ENCODE data around the gene UBE2E1.
A peak's percentile ranks its signal among the peaks of the same experiment; 100 is the strongest.

UBE2E1 gene

GRCh38 chr3:23795096-23795495 lies 10.7 kb upstream of the UBE2E1 start:
- no peak for DNase-seq (ENCODE audit: low spot score)

GRCh38 chr3:23796518-23796917 lies 9.2 kb upstream of the UBE2E1 start:
- DNase-seq (ENCODE audit: low spot score) = no peak

- no peak for DNase-seq (ENCODE audit: low spot score)
Measured at GRCh38 chr3:23797491-23797890, 8.3 kb upstream of the UBE2E1 start.

- DNase-seq (ENCODE audit: low spot score) = no peak
Measured at GRCh38 chr3:23798456-23798855, 7.3 kb upstream of the UBE2E1 start.

- DNase-seq (ENCODE audit: low spot score) = no peak
Measured at GRCh38 chr3:23798876-23799275, 6.9 kb upstream of the UBE2E1 start.

GRCh38 chr3:23800731-23801130 lies 5.0 kb upstream of the UBE2E1 start:
- no peak for DNase-seq (ENCODE audit: low spot score)

GRCh38 chr3:23804441-23805209 lies 1.1 kb upstream of the UBE2E1 start:
- no peak for DNase-seq (ENCODE audit: low spot score)

GRCh38 chr3:23805210-23805632 lies 534 bp upstream of the UBE2E1 start:
- DNase-seq (ENCODE audit: low spot score) = no peak

GRCh38 chr3:23806534-23807423 lies 1.0 kb downstream of the UBE2E1 start:
- DNase-seq (ENCODE audit: low spot score) = peak; percentile 21

- DNase-seq (ENCODE audit: low spot score) = no peak
Measured at GRCh38 chr3:23807424-23808015, 1.8 kb downstream of the UBE2E1 start.

- DNase-seq (ENCODE audit: low spot score) = no peak
Measured at GRCh38 chr3:23808525-23808924, 2.8 kb downstream of the UBE2E1 start.

GRCh38 chr3:23809294-23809693 lies 3.5 kb downstream of the UBE2E1 start:
- no peak for DNase-seq (ENCODE audit: low spot score)

- peak; percentile 21 for DNase-seq (ENCODE audit: low spot score)
Measured at GRCh38 chr3:23809840-23810342, 4.1 kb downstream of the UBE2E1 start.

- DNase-seq (ENCODE audit: low spot score) = peak; percentile 76
Measured at GRCh38 chr3:23810343-23811184, 4.8 kb downstream of the UBE2E1 start.

GRCh38 chr3:23811185-23811527 lies 5.4 kb downstream of the UBE2E1 start:
- DNase-seq (ENCODE audit: low spot score) = no peak

GRCh38 chr3:23811919-23812318 lies 6.2 kb downstream of the UBE2E1 start:
- no peak for DNase-seq (ENCODE audit: low spot score)

GRCh38 chr3:23815879-23816278 lies 10.1 kb downstream of the UBE2E1 start:
- DNase-seq (ENCODE audit: low spot score) = no peak

- DNase-seq (ENCODE audit: low spot score) = no peak
Measured at GRCh38 chr3:23816721-23817120, 11.0 kb downstream of the UBE2E1 start.

GRCh38 chr3:23817508-23818223 lies 11.9 kb downstream of the UBE2E1 start:
- DNase-seq (ENCODE audit: low spot score) = no peak

- no peak for DNase-seq (ENCODE audit: low spot score)
Measured at GRCh38 chr3:23819599-23820360, 14.0 kb downstream of the UBE2E1 start.

Measured in SK-N-DZ (cell line).